HepG2 (cell line): ENCODE measurements around the gene KATNAL1.

Experiments
- BCLAF1 ChIP-seq: fragments of 450-650 bp; IDR thresholded peaks from 2 replicates; pipeline ENCODE4 v1.6.1; 2017; ENCODE audit warnings: mild to moderate bottlenecking
- JUNB ChIP-seq: sonication (generic); formaldehyde crosslinking; IDR thresholded peaks from 2 replicates; pipeline ENCODE4 v1.8.0; 2022; ENCODE audit warnings: missing genetic modification reagents, mild to moderate bottlenecking, borderline replicate concordance
- MED1 ChIP-seq: sonication (generic); formaldehyde crosslinking; IDR thresholded peaks from 2 replicates; pipeline ENCODE4 v1.4.0; 2020; ENCODE audit warnings: missing genetic modification reagents
- ZFP36 ChIP-seq: fragments of 150-350 bp; IDR thresholded peaks from 2 replicates; pipeline ENCODE4 v1.6.1; 2018; ENCODE audit warnings: borderline replicate concordance, low read length, low read depth; ENCODE audit not compliant: partially characterized antibody

- TF ChIP-seq ZFP36 (no peak), BCLAF1 (no peak), JUNB (CRISPR knock-in tag) (no peak), MED1 (CRISPR knock-in tag) (no peak)
Measured at GRCh38 chr13:30346153-30346788, 38.9 kb upstream of the KATNAL1 start.
